HL-60 (cell line): ENCODE results near the gene SEMA7A.

ENCODE experiments used
- GABPA ChIP-seq: IDR thresholded peaks from 2 replicates; pipeline ENCODE4 v1.6.1; 2012; ENCODE audit warnings: low read depth
- TF ChIP-seq, protein P1 (sequence below): IDR thresholded peaks from one replicate; pipeline ENCODE4 v1.5.1; 2011; ENCODE audit warnings: low read length, control low read depth, inconsistent platforms; ENCODE audit not compliant: insufficient read depth

GRCh38 chr15:74414603-74415338 is 19.0 kb downstream of the SEMA7A start:
- TF ChIP-seq GABPA = no peak
- TF ChIP-seq, protein P1, sequence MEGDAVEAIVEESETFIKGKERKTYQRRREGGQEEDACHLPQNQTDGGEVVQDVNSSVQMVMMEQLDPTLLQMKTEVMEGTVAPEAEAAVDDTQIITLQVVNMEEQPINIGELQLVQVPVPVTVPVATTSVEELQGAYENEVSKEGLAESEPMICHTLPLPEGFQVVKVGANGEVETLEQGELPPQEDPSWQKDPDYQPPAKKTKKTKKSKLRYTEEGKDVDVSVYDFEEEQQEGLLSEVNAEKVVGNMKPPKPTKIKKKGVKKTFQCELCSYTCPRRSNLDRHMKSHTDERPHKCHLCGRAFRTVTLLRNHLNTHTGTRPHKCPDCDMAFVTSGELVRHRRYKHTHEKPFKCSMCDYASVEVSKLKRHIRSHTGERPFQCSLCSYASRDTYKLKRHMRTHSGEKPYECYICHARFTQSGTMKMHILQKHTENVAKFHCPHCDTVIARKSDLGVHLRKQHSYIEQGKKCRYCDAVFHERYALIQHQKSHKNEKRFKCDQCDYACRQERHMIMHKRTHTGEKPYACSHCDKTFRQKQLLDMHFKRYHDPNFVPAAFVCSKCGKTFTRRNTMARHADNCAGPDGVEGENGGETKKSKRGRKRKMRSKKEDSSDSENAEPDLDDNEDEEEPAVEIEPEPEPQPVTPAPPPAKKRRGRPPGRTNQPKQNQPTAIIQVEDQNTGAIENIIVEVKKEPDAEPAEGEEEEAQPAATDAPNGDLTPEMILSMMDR = no peak
